ENCODE data around the gene SH2B3.

DNA sequence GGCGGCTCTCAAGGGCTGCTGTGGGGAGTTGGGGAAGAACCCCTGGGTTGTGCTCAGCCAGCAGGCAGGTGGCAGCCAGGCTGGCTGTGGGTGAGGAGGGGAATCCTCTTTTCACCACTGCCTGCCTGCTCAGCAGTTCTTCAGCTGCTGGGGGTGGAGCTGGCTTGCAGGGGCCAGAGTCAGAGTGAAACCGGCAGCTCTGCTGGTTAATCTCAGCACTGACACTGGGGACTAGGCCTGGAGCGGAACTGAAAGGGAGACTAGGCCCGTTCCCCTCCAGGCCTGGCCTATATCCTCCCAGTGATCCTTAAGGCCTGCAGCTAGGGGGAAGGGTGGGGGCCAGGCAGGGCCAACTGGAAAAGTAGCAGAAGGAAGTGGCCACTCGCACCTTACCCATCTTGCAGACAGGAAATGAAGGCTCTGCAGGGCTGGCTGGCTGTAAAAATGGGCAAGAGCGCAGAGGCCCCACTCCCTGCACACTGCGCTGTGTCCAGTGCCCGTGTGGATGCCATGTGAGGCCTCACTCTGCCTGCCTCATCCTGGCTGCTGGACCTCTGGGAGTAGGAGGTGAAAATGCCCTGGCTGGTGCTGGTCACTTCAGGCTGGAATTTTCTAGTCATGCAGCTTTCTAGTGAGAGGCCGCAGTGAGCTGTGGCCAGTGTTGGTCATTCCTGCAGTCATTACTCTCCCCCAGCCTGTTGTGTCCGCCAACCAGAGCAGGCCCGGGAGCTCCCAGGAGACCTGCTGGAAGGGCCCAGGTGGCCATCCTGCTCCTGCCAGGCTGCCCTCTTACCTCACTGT, 39.4 kb downstream of the SH2B3 start:
- TF ChIP-seq, protein P1, sequence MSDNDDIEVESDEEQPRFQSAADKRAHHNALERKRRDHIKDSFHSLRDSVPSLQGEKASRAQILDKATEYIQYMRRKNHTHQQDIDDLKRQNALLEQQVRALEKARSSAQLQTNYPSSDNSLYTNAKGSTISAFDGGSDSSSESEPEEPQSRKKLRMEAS (IDR thresholded peaks at IDR 0.05; ENCODE audit: insufficient read depth, insufficient read length), result no peak
- peak; percentile 28 for TF ChIP-seq POLR2A (IDR thresholded peaks at IDR 0.05; ENCODE audit: low read depth, low read length)
- TF ChIP-seq, protein P2, sequence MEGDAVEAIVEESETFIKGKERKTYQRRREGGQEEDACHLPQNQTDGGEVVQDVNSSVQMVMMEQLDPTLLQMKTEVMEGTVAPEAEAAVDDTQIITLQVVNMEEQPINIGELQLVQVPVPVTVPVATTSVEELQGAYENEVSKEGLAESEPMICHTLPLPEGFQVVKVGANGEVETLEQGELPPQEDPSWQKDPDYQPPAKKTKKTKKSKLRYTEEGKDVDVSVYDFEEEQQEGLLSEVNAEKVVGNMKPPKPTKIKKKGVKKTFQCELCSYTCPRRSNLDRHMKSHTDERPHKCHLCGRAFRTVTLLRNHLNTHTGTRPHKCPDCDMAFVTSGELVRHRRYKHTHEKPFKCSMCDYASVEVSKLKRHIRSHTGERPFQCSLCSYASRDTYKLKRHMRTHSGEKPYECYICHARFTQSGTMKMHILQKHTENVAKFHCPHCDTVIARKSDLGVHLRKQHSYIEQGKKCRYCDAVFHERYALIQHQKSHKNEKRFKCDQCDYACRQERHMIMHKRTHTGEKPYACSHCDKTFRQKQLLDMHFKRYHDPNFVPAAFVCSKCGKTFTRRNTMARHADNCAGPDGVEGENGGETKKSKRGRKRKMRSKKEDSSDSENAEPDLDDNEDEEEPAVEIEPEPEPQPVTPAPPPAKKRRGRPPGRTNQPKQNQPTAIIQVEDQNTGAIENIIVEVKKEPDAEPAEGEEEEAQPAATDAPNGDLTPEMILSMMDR (IDR thresholded peaks at IDR 0.05; ENCODE audit: extremely low read depth in 1 of 2, insufficient read depth in 1 of 2, low read depth in 1 of 2, low read length in 2 of 2), result no peak

All from endothelial cell of umbilical vein (primary cell).